ENCODE measurements around the gene OR6J1. TPM values are rescaled to one million over a fixed set of nuclear protein-coding genes. Genes with fewer than 3 reads are reported as not detected.
"Not testable (repeated sequence)": the region's sequence is repeated elsewhere in the genome, so short reads cannot be mapped to it uniquely, and the experiment has no call there.

OR6J1 gene
- total RNA-seq, 1 donor from 2014 or later: not detected

GRCh38 chr14:22641846-22642245 lies 2.3 kb downstream of the OR6J1 start:
- no peak for TF ChIP-seq CTCF (IDR thresholded peaks at IDR 0.05; ENCODE audit: partially characterized antibody, unreplicated experiment)
- Mint-ChIP-seq H3K36me3 (ENCODE audit: unreplicated experiment) (peaks cover 5% of the 10 kb centered on the region), H3K4me3 (ENCODE audit: unreplicated experiment) (no peak overlapping the region), H3K27me3 (ENCODE audit: unreplicated experiment) (no peaks in the 10 kb centered on the region), H3K27ac (ENCODE audit: unreplicated experiment) (no peak overlapping the region), H3K9me3 (ENCODE audit: unreplicated experiment) (peaks cover 5% of the 10 kb centered on the region), H3K4me1 (ENCODE audit: low read depth, unreplicated experiment) (no peaks in the 10 kb centered on the region)
- no peak for DNase-seq

GRCh38 chr14:22640192-22640591 lies 4.0 kb downstream of the OR6J1 start:
- H3K36me3 Mint-ChIP-seq (ENCODE audit: unreplicated experiment): peaks cover 10% of the 10 kb centered on the region
- no peak overlapping the region for H3K4me3 Mint-ChIP-seq (ENCODE audit: unreplicated experiment)
- no peaks in the 10 kb centered on the region for H3K4me1 Mint-ChIP-seq (ENCODE audit: low read depth, unreplicated experiment)
- no peaks in the 10 kb centered on the region for H3K27me3 Mint-ChIP-seq (ENCODE audit: unreplicated experiment)
- H3K9me3 Mint-ChIP-seq (ENCODE audit: unreplicated experiment): peaks cover 8% of the 10 kb centered on the region
- DNase-seq: no peak
- no peak overlapping the region for H3K27ac Mint-ChIP-seq (ENCODE audit: unreplicated experiment)
- no peak for TF ChIP-seq CTCF (IDR thresholded peaks at IDR 0.05; ENCODE audit: partially characterized antibody, unreplicated experiment)

GRCh38 chr14:22635980-22636379 lies 8.2 kb downstream of the OR6J1 start:
- not testable (repeated sequence) for H3K4me3 Mint-ChIP-seq (ENCODE audit: unreplicated experiment); H3K4me1 Mint-ChIP-seq (ENCODE audit: low read depth, unreplicated experiment); H3K27ac Mint-ChIP-seq (ENCODE audit: unreplicated experiment); DNase-seq; H3K9me3 Mint-ChIP-seq (ENCODE audit: unreplicated experiment); H3K27me3 Mint-ChIP-seq (ENCODE audit: unreplicated experiment)
- peaks cover 23% of the 10 kb centered on the region for H3K36me3 Mint-ChIP-seq (ENCODE audit: unreplicated experiment)

- Mint-ChIP-seq H3K27ac (ENCODE audit: unreplicated experiment) (no peak overlapping the region), H3K4me3 (ENCODE audit: unreplicated experiment) (no peak overlapping the region), H3K27me3 (ENCODE audit: unreplicated experiment) (peaks cover 2% of the 10 kb centered on the region), H3K9me3 (ENCODE audit: unreplicated experiment) (peaks cover 11% of the 10 kb centered on the region), H3K36me3 (ENCODE audit: unreplicated experiment) (peaks cover 31% of the 10 kb centered on the region), H3K4me1 (ENCODE audit: low read depth, unreplicated experiment) (no peaks in the 10 kb centered on the region)
- no peak for TF ChIP-seq CTCF (IDR thresholded peaks at IDR 0.05; ENCODE audit: partially characterized antibody, unreplicated experiment)
- no peak for DNase-seq
These were observed 9.8 kb downstream of the OR6J1 start for GRCh38 chr14:22634233-22634900.

GRCh38 chr14:22630486-22630885 lies 13.7 kb downstream of the OR6J1 start:
- H3K36me3 Mint-ChIP-seq (ENCODE audit: unreplicated experiment): peaks cover 22% of the 10 kb centered on the region
- TF ChIP-seq CTCF (IDR thresholded peaks at IDR 0.05; ENCODE audit: partially characterized antibody, unreplicated experiment): no peak
- peaks cover 5% of the 10 kb centered on the region for H3K9me3 Mint-ChIP-seq (ENCODE audit: unreplicated experiment)
- no peak overlapping the region for H3K27ac Mint-ChIP-seq (ENCODE audit: unreplicated experiment)
- H3K4me1 Mint-ChIP-seq (ENCODE audit: low read depth, unreplicated experiment): peaks cover 4% of the 10 kb centered on the region
- no peak overlapping the region for H3K4me3 Mint-ChIP-seq (ENCODE audit: unreplicated experiment)
- H3K27me3 Mint-ChIP-seq (ENCODE audit: unreplicated experiment): peaks cover 2% of the 10 kb centered on the region
- DNase-seq: no peak
